H7 (cell line): ENCODE results near the gene HIF1AN. TPM values are rescaled to one million over a fixed set of nuclear protein-coding genes. Genes with fewer than 3 reads are reported as not detected.

Experiments
- DNase-seq: peaks from one replicate; pipeline ENCODE4 v3.0.0; 2012
- H3K27me3 ChIP-seq: 2 replicates; pipeline ENCODE4 v1.6.0; 2011; ENCODE audit warnings: mild to moderate bottlenecking, low read length; ENCODE audit not compliant: control insufficient read depth, insufficient read depth
- H3K36me3 ChIP-seq: replicated peaks from 2 replicates; pipeline ENCODE4 v1.5.1; 2011; ENCODE audit warnings: low read length; ENCODE audit not compliant: control insufficient read depth, insufficient read depth
- H3K4me3 ChIP-seq: 2 replicates; pipeline ENCODE4 v1.5.1; 2011; ENCODE audit warnings: low read depth, mild to moderate bottlenecking, control low read depth, low read length, moderate library complexity; ENCODE audit not compliant: insufficient read depth
- total RNA-seq: library from RNA; depleted of rRNA; stranded (reverse); fragments of >200 nt; shearing (Covaris generic); gene quantifications from 2 replicates; pipeline ENCODE4 v1.2.3, GENCODE V29; 2014; rRNA removed

HIF1AN gene
- total RNA-seq, 1 experiment from 2014 or later, result 10.0 TPM

DNA sequence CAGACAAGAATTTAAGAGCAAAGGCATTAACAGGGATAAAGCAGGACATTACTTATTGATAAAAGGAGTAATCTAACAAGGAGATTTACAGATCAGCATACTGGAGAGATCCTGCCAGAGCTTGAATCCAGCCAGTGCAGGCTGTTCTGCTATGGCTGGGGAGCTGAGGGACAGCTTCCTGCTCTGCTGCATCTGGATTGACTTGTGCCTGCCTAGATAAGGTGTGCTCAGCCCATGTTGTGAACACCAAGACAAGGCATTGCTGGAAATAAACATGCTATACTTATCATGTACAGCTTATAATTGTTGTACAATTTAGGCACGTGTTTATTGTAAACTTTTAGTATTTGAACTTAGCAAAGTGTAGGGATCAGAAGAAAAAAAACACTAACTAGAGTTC lies 71.7 kb downstream of the HIF1AN start:
- Histone ChIP-seq H3K27me3 (no peaks in the 10 kb centered on the region), H3K36me3 (no peaks in the 10 kb centered on the region), H3K4me3 (no peak overlapping the region)
- no peak for DNase-seq

Other genes starting within 250 kb of the HIF1AN start
- gene BLOC1S2, start 249.3 kb upstream of the HIF1AN start, total RNA-seq, result 42.5 and 45.8 TPM in 2 replicates
- not detected in 2 replicates for gene PKD2L1, start 205.7 kb upstream of the HIF1AN start, total RNA-seq
- gene SCD, start 188.7 kb upstream of the HIF1AN start, total RNA-seq, result 215 and 258 TPM in 2 replicates
- gene WNT8B, start 72.9 kb upstream of the HIF1AN start, total RNA-seq, result 0.10 and 0.37 TPM in 2 replicates
- gene SEC31B, start 16.1 kb upstream of the HIF1AN start, total RNA-seq, result 1.3 and 3.2 TPM in 2 replicates
- 206 and 222 TPM in 2 replicates for gene NDUFB8, start 6.1 kb upstream of the HIF1AN start, total RNA-seq
- 0.10 TPM in 1 of 2 replicates, not detected in the other for gene PAX2, start 209.6 kb downstream of the HIF1AN start, total RNA-seq